ENCODE measurements around the gene SYT1. TPM values are rescaled to one million over a fixed set of nuclear protein-coding genes. Genes with fewer than 3 reads are reported as not detected.

Gene SYT1
- total RNA-seq, 3 donors from 2014 or later, result 1.4 to 11.8 (median 2.0) TPM

GRCh38 chr12:79309039-79309438, 444.5 kb downstream of the SYT1 start:
- Histone ChIP-seq H3K36me3 (ENCODE audit: low read depth) (no peaks in the 10 kb centered on the region), H3K9me3 (no peaks in the 10 kb centered on the region), H3K4me3 (no peak overlapping the region), H3K4me1 (ENCODE audit: low read depth) (no peaks in the 10 kb centered on the region)
- ATAC-seq, result no peak
- TF ChIP-seq CTCF (IDR thresholded peaks at IDR 0.05), result no peak
- no peak for DNase-seq
- intact Hi-C loops (cut with DNase I, micrococcal nuclease), result no loop called here

DNA sequence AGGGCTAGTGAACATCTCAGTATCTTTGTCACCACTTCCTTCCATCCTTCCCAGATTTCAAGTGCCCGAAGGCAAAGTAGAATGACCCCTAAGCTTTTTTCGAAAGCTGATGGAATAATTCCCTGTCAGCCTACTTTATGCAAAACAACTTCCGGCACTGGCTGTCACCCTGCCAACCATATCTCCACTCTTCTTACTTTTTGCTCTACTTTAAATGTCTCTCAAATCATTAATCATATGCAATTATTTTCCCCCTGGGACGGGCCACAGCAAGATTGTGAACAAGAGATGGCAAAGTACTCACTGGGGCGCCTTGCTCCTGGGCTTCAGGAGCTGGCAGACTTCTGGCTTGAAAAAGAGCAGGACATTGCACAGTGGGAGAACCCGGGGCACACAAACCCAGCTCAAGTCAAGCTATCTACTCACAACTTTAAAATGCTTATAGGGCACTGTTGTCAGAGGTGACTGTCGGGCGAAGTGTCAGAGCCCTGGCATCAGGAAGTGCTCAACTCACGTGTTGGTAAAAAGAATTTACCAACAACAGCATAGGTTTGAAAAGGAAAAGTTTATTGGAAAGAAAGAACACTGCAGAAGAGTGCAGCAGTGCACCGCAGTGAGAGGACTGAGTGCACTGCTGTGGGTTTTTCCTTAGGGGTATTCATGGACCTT, 452.7 kb downstream of the SYT1 start:
- no peaks in the 10 kb centered on the region for H3K9me3 ChIP-seq
- no peak for TF ChIP-seq CTCF (IDR thresholded peaks at IDR 0.05)
- intact Hi-C loops (cut with DNase I, micrococcal nuclease), result no loop called here
- no peaks in the 10 kb centered on the region for H3K4me1 ChIP-seq (ENCODE audit: low read depth)
- DNase-seq (no peak), ATAC-seq (no peak)
- H3K4me3 ChIP-seq, result no peak overlapping the region
- H3K36me3 ChIP-seq (ENCODE audit: low read depth), result no peaks in the 10 kb centered on the region

- no peak overlapping the region for H3K4me3 ChIP-seq
- H3K9me3 ChIP-seq, result no peaks in the 10 kb centered on the region
- ATAC-seq (no peak), DNase-seq (no peak)
- intact Hi-C loops (cut with DNase I, micrococcal nuclease), result no loop called here
- no peaks in the 10 kb centered on the region for H3K4me1 ChIP-seq (ENCODE audit: low read depth)
- TF ChIP-seq CTCF (IDR thresholded peaks at IDR 0.05), result no peak
- H3K36me3 ChIP-seq (ENCODE audit: low read depth), result no peaks in the 10 kb centered on the region
Observed at GRCh38 chr12:79322905-79323304, 458.3 kb downstream of the SYT1 start.

GRCh38 chr12:79324571-79324970, 460.0 kb downstream of the SYT1 start:
- H3K9me3 ChIP-seq, result no peaks in the 10 kb centered on the region
- no peak for DNase-seq
- intact Hi-C loops (cut with DNase I, micrococcal nuclease), result no loop called here
- no peak for ATAC-seq
- H3K36me3 ChIP-seq (ENCODE audit: low read depth), result no peaks in the 10 kb centered on the region
- no peaks in the 10 kb centered on the region for H3K4me1 ChIP-seq (ENCODE audit: low read depth)
- TF ChIP-seq CTCF (IDR thresholded peaks at IDR 0.05), result no peak
- no peak overlapping the region for H3K4me3 ChIP-seq

DNA sequence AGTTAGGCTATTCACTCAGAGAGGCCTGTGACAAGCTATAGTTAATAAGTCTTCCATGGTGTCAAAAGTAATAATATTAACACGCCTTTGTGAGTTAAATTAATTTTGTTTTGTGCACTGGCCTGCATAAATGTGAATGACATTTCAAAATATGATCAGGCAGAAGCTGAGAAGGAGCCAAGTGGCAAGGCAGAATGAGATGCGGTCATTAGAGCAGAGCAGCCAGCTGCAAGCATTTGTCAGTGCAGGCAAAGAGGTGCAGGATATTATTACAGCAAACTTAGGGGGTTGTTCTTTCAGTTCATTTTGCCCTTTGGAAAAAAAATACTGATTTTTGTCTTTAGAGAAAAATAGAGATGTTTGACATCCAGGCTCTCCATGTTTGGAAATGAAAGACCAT, 461.6 kb downstream of the SYT1 start:
- DNase-seq, result no peak
- Histone ChIP-seq H3K9me3 (no peaks in the 10 kb centered on the region), H3K36me3 (ENCODE audit: low read depth) (no peaks in the 10 kb centered on the region), H3K4me3 (no peak overlapping the region), H3K4me1 (ENCODE audit: low read depth) (no peaks in the 10 kb centered on the region)
- intact Hi-C loops (cut with DNase I, micrococcal nuclease), result no loop called here
- no peak for TF ChIP-seq CTCF (IDR thresholded peaks at IDR 0.05)
- no peak for ATAC-seq

- DNase-seq (no peak), ATAC-seq (no peak)
- TF ChIP-seq CTCF (IDR thresholded peaks at IDR 0.05), result no peak
- Histone ChIP-seq H3K4me3 (no peak overlapping the region), H3K9me3 (no peaks in the 10 kb centered on the region), H3K36me3 (ENCODE audit: low read depth) (no peaks in the 10 kb centered on the region), H3K4me1 (ENCODE audit: low read depth) (no peaks in the 10 kb centered on the region)
- intact Hi-C loops (cut with DNase I, micrococcal nuclease), result no loop called here
Observed at GRCh38 chr12:79326663-79327062, 462.1 kb downstream of the SYT1 start.
